ENCODE measurements around the gene TSKU. TPM values are rescaled to one million over a fixed set of nuclear protein-coding genes. Genes with fewer than 3 reads are reported as not detected.
A peak's percentile ranks its signal among the peaks of the same experiment; 100 is the strongest.
"Not testable (repeated sequence)": the region's sequence is repeated elsewhere in the genome, so short reads cannot be mapped to it uniquely, and the experiment has no call there.

TSKU gene
- total RNA-seq, 1 donor from 2014 or later = 42.3 TPM

- Mint-ChIP-seq H3K4me1 (ENCODE audit: low read depth) (peaks cover 87% of the 10 kb centered on the region), H3K27ac (ENCODE audit: unreplicated experiment) (peak overlapping the region; percentile 54), H3K27me3 (ENCODE audit: low read depth) (no peaks in the 10 kb centered on the region), H3K36me3 (ENCODE audit: low read depth) (peaks cover 8% of the 10 kb centered on the region), H3K9me3 (ENCODE audit: low read depth) (peaks cover 6% of the 10 kb centered on the region), H3K4me3 (ENCODE audit: unreplicated experiment) (no peak overlapping the region)
- TF ChIP-seq, protein P1, sequence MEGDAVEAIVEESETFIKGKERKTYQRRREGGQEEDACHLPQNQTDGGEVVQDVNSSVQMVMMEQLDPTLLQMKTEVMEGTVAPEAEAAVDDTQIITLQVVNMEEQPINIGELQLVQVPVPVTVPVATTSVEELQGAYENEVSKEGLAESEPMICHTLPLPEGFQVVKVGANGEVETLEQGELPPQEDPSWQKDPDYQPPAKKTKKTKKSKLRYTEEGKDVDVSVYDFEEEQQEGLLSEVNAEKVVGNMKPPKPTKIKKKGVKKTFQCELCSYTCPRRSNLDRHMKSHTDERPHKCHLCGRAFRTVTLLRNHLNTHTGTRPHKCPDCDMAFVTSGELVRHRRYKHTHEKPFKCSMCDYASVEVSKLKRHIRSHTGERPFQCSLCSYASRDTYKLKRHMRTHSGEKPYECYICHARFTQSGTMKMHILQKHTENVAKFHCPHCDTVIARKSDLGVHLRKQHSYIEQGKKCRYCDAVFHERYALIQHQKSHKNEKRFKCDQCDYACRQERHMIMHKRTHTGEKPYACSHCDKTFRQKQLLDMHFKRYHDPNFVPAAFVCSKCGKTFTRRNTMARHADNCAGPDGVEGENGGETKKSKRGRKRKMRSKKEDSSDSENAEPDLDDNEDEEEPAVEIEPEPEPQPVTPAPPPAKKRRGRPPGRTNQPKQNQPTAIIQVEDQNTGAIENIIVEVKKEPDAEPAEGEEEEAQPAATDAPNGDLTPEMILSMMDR (IDR thresholded peaks at IDR 0.05) = no peak
- DNase-seq (ENCODE audit: low spot score) = no peak
Measured at GRCh38 chr11:76790251-76790650, 7.1 kb downstream of the TSKU start.

DNA sequence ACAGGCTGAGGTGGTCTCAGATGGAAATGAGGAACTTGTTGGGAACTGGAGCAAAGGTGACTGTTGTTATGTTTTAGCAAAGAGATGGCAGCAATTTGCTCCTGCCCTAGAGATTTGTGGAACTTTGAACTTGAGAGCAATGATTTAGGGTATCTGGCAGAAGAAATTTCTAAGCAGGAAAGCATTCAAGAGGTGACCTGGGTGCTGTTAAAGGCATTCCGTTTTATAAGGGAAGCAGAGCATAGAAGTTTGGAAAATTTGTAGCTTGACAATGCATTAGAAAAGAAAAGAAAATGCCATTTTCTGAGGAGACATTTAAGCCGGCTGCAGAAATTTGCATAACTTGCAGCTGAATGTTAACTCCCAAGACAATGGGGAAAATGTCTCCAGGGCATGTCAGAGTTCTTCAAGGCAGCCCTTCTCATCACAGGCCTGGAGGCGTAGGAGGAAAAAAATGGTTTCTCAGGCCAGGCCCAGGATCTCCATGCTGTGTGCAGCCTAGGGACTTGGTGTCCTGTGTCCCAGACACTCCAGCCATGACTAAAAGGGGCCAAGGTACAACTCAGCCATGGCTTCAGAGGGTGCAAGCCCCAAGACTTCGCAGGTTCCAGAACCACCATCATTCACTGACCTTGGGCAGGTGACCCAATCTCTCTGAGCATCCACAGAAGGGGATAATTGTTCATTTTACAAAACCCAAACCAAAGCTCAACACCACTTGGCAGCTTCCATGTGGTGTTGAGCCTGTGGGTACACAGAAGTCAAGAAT lies 8.0 kb downstream of the TSKU start:
- H3K9me3 Mint-ChIP-seq (ENCODE audit: low read depth); DNase-seq (ENCODE audit: low spot score); H3K27me3 Mint-ChIP-seq (ENCODE audit: low read depth); H3K4me3 Mint-ChIP-seq (ENCODE audit: unreplicated experiment): not testable (repeated sequence)
- Mint-ChIP-seq H3K36me3 (ENCODE audit: low read depth) (peaks cover 12% of the 10 kb centered on the region), H3K4me1 (ENCODE audit: low read depth) (peaks cover 79% of the 10 kb centered on the region), H3K27ac (ENCODE audit: unreplicated experiment) (peak overlapping the region; percentile 22)

DNA sequence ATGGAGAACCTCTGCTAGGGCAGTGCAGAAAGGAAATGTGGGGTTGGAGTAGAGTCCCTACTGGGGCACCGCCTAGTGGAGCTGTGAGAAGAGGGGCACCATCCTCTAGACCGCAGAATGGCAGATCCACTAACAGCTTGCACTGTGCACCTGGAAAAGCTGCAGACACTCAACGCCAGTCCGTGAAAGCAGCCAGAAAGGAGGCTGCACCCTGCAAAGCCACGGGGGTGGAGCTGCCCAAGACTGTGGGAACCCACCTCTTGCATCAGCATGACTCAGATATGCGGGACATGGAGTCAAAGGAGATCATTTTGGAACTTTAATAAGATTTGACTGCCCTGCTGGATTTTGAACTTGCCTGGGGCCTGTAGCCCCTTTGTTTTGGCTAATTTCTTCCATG lies 8.7 kb downstream of the TSKU start:
- no peak overlapping the region for H3K4me3 Mint-ChIP-seq (ENCODE audit: unreplicated experiment)
- H3K27ac Mint-ChIP-seq (ENCODE audit: unreplicated experiment) = peak overlapping the region; percentile 89
- H3K4me1 Mint-ChIP-seq (ENCODE audit: low read depth) = peaks cover 72% of the 10 kb centered on the region
- peaks cover 6% of the 10 kb centered on the region for H3K9me3 Mint-ChIP-seq (ENCODE audit: low read depth)
- no peaks in the 10 kb centered on the region for H3K27me3 Mint-ChIP-seq (ENCODE audit: low read depth)
- H3K36me3 Mint-ChIP-seq (ENCODE audit: low read depth) = peaks cover 12% of the 10 kb centered on the region
- TF ChIP-seq, protein P1 (IDR thresholded peaks at IDR 0.05) = no peak
- no peak for DNase-seq (ENCODE audit: low spot score)

GRCh38 chr11:76792505-76793264 lies 9.5 kb downstream of the TSKU start:
- no peak for DNase-seq (ENCODE audit: low spot score)
- H3K4me3 Mint-ChIP-seq (ENCODE audit: unreplicated experiment) = peak overlapping the region; percentile 8
- peaks cover 64% of the 10 kb centered on the region for H3K4me1 Mint-ChIP-seq (ENCODE audit: low read depth)
- H3K36me3 Mint-ChIP-seq (ENCODE audit: low read depth) = peaks cover 13% of the 10 kb centered on the region
- TF ChIP-seq, protein P1 (IDR thresholded peaks at IDR 0.05) = no peak
- peak overlapping the region; percentile 89 for H3K27ac Mint-ChIP-seq (ENCODE audit: unreplicated experiment)
- peaks cover 6% of the 10 kb centered on the region for H3K9me3 Mint-ChIP-seq (ENCODE audit: low read depth)
- H3K27me3 Mint-ChIP-seq (ENCODE audit: low read depth) = no peaks in the 10 kb centered on the region

DNA sequence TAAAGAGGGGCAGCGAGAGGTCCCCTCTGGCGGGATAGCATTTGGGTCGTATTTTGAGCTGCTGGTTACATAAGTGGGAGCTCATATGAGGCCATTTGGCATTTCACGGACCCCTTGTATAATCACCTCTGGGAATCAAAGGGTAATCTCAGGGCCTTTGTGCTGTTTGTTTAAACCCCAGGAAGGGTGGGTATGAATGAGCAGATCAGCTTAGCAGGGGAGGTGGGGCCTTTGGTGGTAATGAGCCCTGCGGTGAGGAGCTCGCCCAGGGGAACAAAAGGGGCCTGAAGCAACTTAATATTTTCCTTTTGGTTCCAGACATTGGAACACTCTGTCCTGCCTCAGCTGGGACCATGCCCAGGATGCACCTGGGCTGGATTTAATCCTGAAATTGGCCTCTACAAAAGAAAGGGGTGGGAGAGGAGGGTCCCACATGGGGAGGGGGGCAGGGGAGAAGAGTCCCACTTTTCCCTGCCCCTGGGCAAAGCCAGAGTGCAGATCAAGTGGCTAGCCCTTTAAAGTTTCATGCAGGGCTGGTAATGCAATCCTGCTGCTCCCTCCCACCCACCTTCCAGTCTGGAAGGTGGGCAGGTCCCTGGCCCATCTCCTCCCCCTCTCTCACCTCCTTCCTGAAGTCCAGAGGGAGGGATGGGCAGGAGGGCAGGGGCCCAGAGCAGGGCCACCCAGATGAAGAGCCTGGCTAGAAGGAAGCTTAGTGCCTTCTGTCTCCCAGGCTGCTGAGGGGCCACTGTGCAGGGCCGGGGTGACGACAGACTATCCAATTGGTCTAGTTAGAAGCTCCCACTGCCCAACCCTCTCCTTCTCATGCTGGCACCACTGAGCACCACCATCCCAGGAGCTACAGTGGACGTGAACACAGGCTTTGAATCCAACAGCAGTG lies 10.5 kb downstream of the TSKU start:
- Mint-ChIP-seq H3K9me3 (ENCODE audit: low read depth) (peaks cover 6% of the 10 kb centered on the region), H3K36me3 (ENCODE audit: low read depth) (peaks cover 14% of the 10 kb centered on the region), H3K27ac (ENCODE audit: unreplicated experiment) (peak overlapping the region; percentile 89), H3K27me3 (ENCODE audit: low read depth) (no peaks in the 10 kb centered on the region), H3K4me1 (ENCODE audit: low read depth) (peaks cover 62% of the 10 kb centered on the region), H3K4me3 (ENCODE audit: unreplicated experiment) (no peak overlapping the region)
- TF ChIP-seq, protein P1 (IDR thresholded peaks at IDR 0.05) = no peak
- no peak for DNase-seq (ENCODE audit: low spot score)
